HG02610 (cell line): Measurements from ENCODE around the gene IQSEC3.
"Not testable (repeated sequence)": the region's sequence is repeated elsewhere in the genome, so short reads cannot be mapped to it uniquely, and the experiment has no call there.

ENCODE experiments used
- ATAC-seq: cut with Tn5 transposase; IDR thresholded peaks from one replicate; pipeline ENCODE4 v1.9.1; 2021; ENCODE audit warnings: mild to moderate bottlenecking, moderate library complexity; ENCODE audit not compliant: unreplicated experiment

The IQSEC3 gene

DNA sequence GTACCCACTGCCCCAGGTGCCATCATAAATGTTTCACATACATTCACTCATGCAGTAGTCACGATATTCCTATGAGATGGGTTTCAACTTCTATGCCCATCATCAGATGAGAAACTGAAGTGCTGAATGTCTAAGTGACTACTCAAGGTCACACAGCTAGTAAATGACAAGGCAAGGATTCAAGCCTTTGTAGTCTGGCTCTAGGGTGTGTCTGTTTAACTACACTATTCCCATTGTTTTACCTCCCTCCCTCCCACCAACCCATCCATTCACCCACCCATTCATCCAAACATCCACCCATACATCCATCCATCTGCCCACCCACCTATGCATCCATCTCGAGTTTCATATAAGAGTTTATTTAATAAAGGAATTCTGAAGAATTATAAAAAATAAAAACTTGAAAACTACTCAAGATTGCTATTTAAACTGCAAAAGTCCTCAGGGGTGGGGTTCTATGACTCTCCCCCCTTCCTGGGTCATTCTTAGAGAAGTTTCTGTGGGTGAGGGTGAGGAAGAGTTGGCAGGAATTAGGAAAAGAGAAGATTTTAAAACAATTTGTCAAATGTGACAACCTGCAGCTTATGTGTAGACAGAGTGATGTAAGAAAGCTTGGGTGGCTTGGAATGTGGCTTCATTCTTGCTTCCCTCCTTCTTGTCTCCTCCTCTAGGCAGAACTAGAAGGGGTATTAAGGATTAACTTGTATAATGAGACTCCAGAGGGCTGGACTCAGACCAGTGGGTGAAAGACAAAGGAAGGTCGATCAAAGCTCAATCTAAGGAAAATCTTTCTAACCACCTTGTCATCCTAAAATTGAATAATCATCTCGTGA, 13.4 kb upstream of the IQSEC3 start:
- ATAC-seq = not testable (repeated sequence)

DNA sequence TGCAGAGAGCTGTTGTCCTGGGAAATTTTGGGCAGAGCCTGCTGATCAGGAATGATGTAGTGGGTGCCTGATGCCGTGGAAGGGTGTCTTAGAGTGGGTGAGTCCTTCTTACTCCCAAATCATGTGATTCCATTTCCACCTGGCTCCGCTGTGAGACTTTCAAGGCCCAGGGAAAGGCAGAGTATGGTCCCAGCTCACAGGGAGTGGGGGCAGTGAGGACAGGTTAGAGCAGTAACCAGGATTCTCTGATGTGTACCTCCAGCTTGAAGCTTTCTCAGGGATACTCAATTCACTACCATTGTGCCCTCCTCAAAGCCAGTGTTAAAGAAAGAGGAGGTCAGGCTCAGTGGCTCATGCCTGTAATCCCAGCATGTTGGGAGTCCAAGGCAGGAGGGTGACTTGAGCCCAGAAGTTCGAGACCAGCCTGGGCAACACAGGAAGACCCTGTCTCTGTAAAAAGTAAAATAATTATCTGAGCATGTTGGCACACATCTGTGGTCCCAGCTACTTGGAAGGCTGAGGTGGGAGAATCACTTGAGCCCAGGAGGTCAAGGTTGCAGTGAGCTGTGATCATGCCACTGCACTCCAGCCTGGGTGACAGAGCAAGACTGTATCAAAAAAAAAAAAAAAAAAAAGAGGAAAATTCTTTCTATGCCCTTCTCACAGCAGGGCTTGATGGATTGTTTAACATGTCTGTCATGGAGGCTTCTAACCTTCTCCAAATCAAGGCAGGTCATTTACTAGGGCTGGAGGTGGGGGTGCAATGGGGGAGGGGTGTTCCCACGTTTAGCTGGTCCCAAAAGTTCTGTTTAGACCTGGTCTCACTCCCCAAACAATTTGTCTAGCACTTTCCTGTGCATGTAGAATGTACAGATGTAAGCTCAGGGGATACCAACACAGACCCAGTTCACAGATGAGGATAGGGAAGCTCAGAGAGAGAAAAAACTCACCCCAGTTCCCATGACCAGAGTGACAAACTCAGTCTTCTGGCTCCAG, 12.5 kb upstream of the IQSEC3 start:
- ATAC-seq = no peak

DNA sequence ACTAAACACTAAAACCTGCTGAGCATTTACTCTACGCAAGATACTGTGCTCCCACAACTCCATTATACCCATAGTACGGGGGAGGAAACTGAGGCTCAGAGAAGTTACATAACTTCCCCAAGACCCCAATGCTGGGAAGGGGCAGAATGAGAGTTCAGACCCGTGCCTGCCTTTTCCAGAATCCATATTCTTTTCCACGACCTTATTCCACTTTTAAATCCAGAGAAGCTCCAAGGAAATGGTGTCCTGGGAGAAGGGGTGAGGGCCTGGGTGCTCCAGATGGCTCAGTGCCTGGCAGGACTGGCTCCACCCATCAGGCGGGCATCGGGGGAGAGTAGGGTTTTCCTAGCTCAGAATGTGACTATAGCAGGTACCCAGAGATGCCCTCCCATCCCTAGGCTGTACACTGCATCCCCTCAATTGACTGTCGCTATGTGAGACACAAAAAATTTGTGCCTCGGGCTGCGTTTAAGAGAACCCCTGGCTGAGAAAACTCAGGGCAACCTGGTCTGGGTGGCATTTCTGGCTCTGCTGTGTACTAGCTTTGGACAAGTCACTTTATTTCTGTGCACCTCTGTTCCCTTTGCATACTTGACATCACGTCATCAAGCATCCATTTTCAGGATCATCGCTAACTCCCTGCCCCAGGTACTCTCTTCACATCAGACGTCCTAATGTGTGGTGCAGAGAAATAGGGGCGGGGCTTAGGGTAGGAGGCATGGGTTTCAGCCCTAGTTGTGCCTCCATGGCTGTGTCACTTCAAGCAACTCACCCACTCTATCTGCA, 11.6 kb upstream of the IQSEC3 start:
- no peak for ATAC-seq

DNA sequence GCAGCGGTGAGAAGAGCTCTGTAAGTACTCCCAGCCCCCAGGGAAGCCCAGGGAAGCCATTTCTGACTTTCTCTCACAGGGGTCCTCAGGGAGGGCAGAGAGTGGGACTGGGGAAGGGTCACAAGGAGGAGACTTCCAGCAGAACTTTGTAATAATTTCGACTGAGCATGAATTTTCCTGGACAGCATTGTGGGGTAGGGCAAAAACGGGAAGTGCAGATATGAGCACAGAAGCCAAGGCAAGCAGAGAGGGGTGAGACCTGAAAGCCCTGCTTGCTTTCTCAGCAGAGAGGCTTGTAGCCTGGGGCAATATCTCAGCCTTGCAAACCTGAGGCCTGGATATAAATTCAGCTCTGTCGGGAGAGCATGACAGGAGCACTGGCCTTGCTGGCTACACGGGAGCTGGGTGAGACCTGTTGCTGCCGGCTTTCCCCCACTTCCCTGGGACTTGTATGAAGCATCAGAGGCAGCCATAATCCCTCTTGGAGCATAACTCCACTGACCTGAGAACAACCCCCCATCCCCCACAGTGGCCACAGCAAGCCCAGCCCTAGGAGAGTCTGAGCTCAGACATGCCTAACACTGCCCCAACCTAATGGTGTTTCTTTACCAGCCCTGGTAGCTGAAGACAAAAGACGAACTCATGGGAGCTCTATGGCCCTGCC, 9.8 kb upstream of the IQSEC3 start:
- no peak for ATAC-seq

DNA sequence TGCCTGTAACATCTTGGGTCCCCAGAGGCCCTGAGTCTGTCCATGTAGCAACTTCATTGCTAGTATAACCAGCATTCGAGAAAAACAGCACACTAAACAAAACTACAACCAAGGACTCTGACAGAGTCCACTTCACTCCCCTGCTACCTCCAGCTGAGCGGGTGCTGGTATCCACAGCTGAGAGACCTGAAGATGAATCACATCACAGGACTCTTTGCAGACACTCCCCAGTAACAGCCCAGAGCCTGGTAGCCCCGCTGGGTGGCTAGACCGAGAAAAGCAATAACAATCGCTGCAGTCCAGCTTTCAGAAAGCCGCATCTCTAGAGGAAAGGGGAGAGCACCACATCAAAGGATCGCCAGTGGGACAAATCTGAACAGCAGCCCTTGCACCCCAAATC, 9.0 kb upstream of the IQSEC3 start:
- no peak for ATAC-seq

DNA sequence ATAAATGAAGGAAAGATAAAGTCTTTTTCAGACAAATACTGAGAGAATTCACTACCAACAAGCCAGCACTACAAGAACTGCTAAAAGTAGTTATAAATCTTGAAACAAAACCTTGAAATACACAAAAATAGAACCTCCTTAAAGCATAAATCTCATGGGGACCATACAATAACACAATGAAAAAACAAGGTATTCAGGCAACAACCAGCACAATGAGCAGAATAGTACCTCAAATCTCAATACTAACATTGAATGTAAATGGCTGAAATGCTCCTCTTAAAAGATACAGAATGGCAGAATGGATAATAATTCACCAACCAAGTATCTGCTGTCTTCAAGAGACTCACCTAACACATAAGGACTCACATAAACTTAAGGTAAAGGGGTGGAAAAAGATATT, 7.7 kb upstream of the IQSEC3 start:
- no peak for ATAC-seq

DNA sequence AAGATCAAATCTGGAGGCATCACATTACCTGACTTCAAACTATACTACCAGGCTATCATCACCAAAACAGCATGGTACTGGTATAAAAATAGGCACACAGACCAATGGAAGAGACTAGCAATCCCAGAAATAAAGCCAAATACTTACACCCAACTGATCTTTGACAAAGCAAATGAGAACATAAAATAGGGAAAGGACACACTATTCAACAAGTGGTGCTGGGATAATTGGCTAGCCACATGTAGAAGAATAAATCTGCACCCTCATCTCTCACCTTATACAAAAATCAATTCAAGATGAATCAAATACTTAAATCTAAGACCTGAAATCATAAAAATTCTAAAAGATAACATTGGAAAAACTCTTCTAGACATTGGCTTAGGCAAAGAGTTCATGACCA, 4.7 kb upstream of the IQSEC3 start:
- not testable (repeated sequence) for ATAC-seq

DNA sequence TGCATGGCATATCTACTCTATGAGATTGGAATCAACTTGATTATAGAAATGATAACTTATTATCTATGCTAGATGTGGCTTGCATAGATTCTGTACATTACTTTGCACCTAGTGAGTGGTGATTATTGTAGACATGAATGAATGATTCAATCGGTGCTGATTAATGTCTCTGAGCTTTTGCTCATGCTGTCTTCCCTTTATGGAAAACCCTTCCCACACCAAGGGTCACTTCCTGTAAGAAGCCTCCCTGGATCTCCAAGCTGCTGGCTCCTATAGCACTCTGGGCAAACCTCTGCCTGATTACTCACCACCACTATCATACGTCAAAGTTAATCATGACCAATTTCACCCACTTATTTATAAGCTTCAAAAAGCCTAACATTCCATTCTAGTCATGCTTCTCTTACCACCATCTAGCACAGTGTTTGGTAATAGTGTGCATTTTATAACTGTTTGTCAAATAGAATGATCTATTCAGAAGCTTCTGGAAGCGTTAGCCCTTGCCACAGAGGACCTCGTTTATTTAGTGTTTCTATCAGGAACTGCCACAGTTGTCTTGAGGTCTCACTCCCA, 990 bp upstream of the IQSEC3 start:
- not testable (repeated sequence) for ATAC-seq

DNA sequence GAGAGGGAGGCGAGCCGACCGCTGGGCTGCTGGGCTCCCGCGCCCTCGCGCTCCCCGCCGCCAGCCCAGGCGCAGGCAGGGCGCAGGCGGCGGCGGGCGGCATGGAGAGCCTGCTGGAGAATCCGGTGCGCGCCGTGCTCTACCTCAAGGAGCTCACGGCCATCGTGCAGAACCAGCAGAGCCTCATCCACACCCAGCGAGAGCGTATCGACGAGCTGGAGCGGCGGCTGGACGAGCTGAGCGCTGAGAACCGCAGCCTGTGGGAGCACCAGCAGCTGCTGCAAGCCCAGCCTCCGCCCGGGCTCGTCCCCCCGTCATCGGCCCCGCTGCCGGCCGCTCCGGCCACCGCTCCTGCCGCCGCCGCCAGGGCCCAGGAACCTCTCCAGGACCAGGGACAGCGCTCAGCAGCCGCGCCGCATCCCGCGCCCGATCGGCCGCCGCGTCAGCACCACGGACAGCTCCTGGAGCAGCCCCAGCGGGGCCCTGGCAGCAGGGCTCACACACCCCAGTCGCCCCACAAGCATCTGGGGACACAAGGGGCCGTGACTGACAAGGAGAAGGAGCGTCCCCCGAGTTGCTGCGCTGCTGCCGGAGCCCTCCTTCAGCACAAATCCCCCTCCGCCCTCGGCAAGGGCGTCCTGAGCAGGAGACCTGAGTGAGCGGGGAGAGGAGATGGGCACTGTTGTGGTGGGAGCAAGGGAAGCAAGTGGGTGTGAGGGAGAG, 376 bp downstream of the IQSEC3 start:
- ATAC-seq = not testable (repeated sequence)

DNA sequence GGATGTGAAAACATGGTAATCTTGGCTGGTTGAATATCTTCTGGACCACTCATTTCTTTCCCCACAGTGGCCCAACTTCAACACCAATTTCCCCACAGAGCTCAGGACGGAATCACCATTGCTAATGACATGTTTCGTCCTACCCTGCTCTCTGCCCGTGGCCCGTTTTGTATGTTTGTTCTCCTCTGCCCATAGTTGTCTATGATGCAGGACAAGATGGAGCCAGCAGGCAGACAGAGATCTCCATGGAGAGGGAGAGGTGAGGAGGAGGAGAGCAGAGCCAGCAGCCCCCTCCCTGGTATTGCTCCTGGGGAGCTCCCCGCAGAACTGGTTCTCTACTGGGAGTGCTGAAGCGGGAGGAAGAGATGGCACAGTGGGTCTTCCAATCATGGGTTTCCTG, 3.1 kb downstream of the IQSEC3 start:
- not testable (repeated sequence) for ATAC-seq

DNA sequence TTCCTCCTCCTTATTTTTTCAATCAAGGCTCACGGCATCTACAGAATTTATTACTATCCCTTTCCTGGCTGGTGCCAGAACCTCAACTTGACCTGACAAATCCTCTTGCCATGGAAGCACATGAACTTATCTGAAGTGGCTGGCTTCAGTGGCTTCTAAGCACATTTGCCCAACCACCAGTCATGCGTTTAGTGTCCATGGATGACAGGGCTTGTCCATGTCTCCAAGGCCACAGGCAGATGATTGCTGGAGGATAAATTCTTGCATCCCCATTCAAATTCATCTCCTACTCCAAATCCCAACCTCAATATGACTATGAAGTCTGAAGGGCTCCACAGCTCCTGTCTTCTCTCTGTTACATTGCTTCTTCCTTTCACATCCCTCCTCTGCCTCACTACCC, 4.0 kb downstream of the IQSEC3 start:
- not testable (repeated sequence) for ATAC-seq

DNA sequence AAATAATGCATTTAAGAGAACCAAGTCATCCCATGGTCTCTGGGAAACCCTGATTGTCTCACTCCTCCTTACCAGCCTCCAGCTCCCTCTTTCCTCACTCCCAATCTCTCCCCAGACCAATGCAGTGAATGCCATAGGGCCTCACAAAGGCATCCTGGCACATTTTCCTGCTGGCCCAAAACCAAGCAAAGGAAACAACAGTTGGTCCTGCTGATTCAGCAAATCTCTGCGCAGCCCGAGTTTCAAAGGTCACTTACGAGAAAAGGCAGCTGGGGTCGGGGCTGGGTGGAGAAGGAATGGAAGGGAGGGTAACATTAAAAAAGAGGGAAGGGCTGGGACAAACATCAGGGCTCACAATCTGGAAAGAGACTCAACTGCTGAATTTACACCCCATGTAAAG, 5.5 kb downstream of the IQSEC3 start:
- ATAC-seq = not testable (repeated sequence)

DNA sequence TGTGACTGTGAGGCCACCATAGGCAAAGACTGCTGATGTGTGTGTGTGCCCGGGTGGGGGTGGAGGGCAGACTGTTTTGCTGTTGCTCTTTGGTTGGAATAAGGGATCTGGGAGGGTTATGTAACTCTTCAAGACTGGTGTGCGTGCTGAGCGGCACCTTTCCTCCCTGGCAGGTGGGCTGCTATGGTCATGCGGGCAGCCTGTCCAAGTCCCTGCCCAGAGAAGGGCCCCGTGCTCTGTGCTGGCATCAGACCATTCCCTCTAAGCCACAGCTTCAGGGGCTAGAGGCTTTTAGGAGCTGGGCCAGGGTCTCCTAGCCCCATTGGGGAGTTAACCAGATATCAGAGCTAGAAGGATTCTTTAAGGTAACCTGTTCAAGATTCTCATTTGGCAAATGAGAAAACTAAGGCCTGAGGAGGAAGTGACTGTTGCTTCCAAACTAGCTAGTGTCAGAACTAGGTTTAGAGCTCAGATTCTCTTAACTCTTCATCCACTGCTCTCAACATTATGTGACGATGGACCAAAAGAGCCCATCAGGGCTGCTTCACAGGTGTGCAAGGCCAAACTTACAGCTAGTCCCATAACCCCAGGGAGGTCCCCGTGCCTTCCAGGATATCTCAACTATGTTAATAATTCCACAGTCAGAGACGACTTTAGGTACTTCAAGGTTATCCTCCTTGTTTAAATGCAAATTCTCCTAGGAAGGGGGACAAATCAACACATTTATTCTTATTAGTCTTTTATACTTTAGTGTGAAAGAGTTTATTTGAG, 8.0 kb downstream of the IQSEC3 start:
- not testable (repeated sequence) for ATAC-seq

DNA sequence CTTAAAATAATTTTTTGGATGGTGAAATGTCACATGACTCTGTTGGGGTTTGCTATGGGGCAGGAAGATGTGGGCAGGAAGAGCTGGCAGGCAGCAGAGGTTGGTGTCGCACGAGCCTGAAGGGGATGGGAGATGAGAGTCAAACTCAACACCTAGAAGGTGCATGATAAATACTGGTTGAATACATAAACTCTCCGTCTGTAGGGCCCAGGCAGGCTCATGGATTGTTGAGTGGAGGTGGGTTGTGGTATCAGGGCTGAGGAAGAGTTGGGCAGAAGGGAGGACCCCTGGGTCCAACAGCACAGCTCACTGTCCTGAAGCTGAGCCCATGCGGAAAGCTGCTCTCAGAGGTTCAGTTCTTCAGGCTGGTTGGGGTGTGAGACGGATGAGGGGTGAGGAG, 9.0 kb downstream of the IQSEC3 start:
- ATAC-seq = not testable (repeated sequence)

DNA sequence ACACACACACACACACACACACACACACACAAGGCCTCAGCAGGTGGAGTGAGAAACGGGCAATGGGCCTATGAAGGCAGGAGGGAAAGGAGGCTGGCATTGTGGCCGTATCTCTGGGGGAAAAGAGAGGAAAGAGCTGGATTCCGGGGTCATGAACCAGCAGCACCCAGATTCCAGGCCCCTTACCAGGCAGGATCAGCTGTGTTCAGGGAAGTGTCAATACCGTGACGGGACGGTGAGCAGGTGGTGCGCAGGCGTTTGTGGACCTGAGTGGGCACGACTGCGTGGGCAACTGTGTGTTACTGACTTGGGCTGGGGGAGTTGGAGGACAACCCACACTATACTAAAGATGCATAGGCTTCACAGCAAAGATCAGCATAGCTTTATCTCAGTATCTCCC, 9.5 kb downstream of the IQSEC3 start:
- ATAC-seq = not testable (repeated sequence)

DNA sequence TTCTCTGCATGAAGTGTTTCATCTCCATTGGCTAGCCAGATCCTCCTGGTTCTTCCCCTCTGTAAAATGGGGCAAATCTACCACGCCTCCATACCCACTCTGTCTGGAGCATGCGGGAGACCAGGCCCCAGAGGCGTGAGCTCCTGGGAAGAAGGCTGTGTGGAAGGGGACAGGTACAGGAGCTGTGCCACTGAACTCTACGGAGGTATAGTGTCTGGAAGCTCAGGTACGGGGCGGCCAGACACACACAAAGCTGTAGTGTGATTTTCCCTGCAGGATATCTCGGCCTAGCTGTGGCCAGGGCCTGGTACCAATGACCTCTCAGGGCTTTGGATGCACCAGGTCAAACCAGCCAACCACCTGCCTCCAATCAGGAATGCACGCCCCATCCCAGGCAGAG, 10.0 kb downstream of the IQSEC3 start:
- not testable (repeated sequence) for ATAC-seq

DNA sequence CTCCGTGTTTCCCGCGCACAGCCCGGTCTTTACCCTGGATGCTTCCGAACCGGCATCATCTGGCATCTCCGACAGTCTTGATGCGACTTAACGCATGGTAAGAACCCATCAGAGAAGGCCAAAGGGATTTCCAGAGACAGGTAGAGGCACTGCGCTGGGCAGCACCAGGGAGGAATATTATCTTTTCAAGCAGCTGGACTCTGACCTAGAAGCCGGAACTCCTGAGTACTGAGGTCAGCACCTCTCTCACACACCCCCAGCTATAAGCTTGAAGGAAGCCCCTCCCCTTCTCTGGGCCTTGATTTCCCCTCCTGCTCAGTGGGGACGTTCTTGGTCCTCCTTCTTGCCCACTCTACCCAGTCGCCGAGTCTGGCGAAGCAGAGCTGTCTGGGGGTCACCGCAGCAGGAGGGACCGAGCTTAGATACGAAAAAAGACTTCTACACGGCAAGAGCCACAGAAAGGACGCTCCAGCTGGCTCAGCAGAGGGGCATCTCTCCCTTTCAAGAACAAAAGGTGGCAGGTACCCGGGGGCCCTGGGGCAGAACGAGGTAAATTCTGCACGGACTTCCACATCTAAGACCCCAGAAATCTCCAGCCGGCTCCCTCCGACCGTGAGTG, 10.6 kb downstream of the IQSEC3 start:
- ATAC-seq = not testable (repeated sequence)

DNA sequence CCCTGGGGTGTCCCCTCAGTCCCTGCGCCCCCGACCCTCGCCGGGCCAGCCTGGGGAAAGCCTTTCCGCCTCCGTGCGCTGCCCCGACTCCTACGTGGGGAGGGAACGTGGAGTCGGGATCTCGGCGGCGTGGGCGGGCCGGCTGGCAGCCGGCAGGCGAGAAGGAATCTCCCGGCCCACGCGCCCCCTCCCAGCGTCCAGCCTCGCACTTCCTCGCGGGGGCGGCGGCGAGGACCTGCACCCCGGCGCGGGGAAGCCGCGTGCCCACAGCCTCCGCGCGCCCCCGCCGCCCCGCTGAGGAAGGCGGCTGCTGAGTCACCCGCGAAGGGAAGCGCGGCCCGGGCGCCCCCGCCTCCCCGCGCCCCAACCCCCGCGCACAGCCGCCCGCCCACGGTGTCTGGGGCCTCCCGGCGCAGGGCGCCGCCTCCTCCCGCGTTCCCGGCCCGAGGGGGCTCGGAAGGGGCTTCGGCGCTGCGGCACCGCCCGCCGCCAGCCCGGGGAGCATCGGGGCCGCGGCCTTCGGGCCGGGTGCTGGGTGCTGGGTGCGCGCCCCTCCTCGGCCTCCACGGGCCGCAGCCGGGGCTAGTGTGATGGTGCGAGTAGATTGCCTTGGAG, 11.3 kb downstream of the IQSEC3 start:
- not testable (repeated sequence) for ATAC-seq
